H1 (cell line): ENCODE data around the gene YWHAE. TPM values are rescaled to one million over a fixed set of nuclear protein-coding genes. Genes with fewer than 3 reads are reported as not detected.

Source experiments
- CTCF ChIA-PET: fragments of 300-600 bp; sonication (Branson Sonifier 250); formaldehyde crosslinking; loops from one replicate; lab custom pipeline; 2021; ENCODE audit not compliant: partially characterized antibody; lab: Charles Lee
- POLR2A ChIA-PET: fragments of 300-600 bp; sonication (Branson Sonifier 250); formaldehyde crosslinking; loops from one replicate; lab custom pipeline; 2021; ENCODE audit warnings: inconsistent platforms; ENCODE audit not compliant: partially characterized antibody; lab: Charles Lee
- DNase-seq, 2 experiments: peaks; one replicate each; pipeline versions ENCODE4 v3.0.0 to v3.0.0-alpha.2; 2010 to 2022; ENCODE audit warnings: low spot score in 2 of 2, low read depth in 1 of 2, mixed read lengths in 1 of 2
- FAIRE-seq: peaks from 2 replicates; lab custom pipeline; 2011; peaks lifted over from hg19 to GRCh38; lab: Jason Lieb, UNC
- H2AFZ ChIP-seq: 2 replicates; pipeline ENCODE4 v1.8.1; 2012; ENCODE audit warnings: low read length, inconsistent platforms
- H2AK5ac ChIP-seq: 2 replicates; pipeline ENCODE4 v1.6.1; 2013; ENCODE audit warnings: low read depth, low read length
- H2BK120ac ChIP-seq: replicated peaks from 2 replicates; pipeline ENCODE3; 2013; ENCODE audit warnings: low read depth, low read length, inconsistent platforms
- H2BK12ac ChIP-seq: 2 replicates; pipeline ENCODE4 v1.6.1; 2013; ENCODE audit warnings: low read depth, low read length
- H2BK15ac ChIP-seq: 2 replicates; pipeline ENCODE4 v1.6.1; 2013; ENCODE audit warnings: low read length
- H2BK20ac ChIP-seq: 2 replicates; pipeline ENCODE4 v1.6.1; 2013; ENCODE audit warnings: low read length
- H2BK5ac ChIP-seq: 2 replicates; pipeline ENCODE4 v1.6.1; 2013; ENCODE audit warnings: low read depth, low read length
- H3K14ac ChIP-seq: 2 replicates; pipeline ENCODE4 v1.6.1; 2013; ENCODE audit warnings: inconsistent platforms; ENCODE audit not compliant: insufficient read length
- H3K18ac ChIP-seq: 2 replicates; pipeline ENCODE4 v1.6.1; 2013; ENCODE audit warnings: low read length; ENCODE audit errors: extremely low read depth
- H3K23ac ChIP-seq: 2 replicates; pipeline ENCODE4 v1.6.1; 2013; ENCODE audit warnings: inconsistent platforms; ENCODE audit not compliant: insufficient read length
- H3K23me2 ChIP-seq: 2 replicates; pipeline ENCODE4 v1.6.1; 2013; ENCODE audit warnings: low read depth, low read length
- H3K27ac ChIP-seq: 2 replicates; pipeline ENCODE4 v1.6.1; 2011; ENCODE audit warnings: low read depth, low read length, inconsistent platforms
- H3K27me3 ChIP-seq, 4 experiments: replicated peaks in 1 of 4; 1 replicate in 1 of 4; 2 replicates in 3 of 4; pipeline versions ENCODE4 v1.6.1 to v1.8.1; 2011 to 2013; ENCODE audit warnings: low read length in 3 of 4, mild to moderate bottlenecking in 3 of 4, inconsistent platforms in 2 of 4, mixed read lengths in 2 of 4, moderate library complexity in 1 of 4; ENCODE audit not compliant: control insufficient read depth in 3 of 4, insufficient read depth in 3 of 4; ENCODE audit errors: extremely low read depth in 1 of 4
- H3K36me3 ChIP-seq, 4 experiments: 2 replicates each; pipeline versions ENCODE4 v1.6.1 to v1.8.1; 2011 to 2013; ENCODE audit warnings: mild to moderate bottlenecking in 4 of 4, low read length in 3 of 4, moderate library complexity in 2 of 4, control low read depth in 1 of 4, inconsistent platforms in 1 of 4; ENCODE audit not compliant: insufficient read depth in 4 of 4, control insufficient read depth in 2 of 4
- H3K4ac ChIP-seq: replicated peaks from 2 replicates; pipeline ENCODE3; 2013; ENCODE audit warnings: low read length, low read depth, mixed read lengths, inconsistent platforms; ENCODE audit not compliant: insufficient read length
- H3K4me1 ChIP-seq, 4 experiments: replicated peaks in 1 of 4; 1 replicate in 1 of 4; 2 replicates in 3 of 4; pipeline versions ENCODE4 v1.6.1 to v1.8.1; 2011 to 2013; ENCODE audit warnings: low read length in 3 of 4, inconsistent platforms in 2 of 4, mixed read lengths in 1 of 4; ENCODE audit not compliant: insufficient read depth in 4 of 4, control insufficient read depth in 3 of 4
- H3K4me2 ChIP-seq, 2 experiments: 2 replicates each; pipeline versions ENCODE4 v1.6.1 to v1.8.1; 2011 to 2013; ENCODE audit warnings: low read depth in 2 of 2, low read length in 2 of 2, control low read depth in 1 of 2, inconsistent platforms in 1 of 2, mild to moderate bottlenecking in 1 of 2; ENCODE audit not compliant: insufficient read depth in 1 of 2
- H3K4me3 ChIP-seq, 4 experiments: fragments of 200-600, 300-600 bp in 1 of 4; sonication (generic), shearing (Covaris generic), sonication (Bioruptor Twin) in 1 of 4; 2 replicates each; pipeline versions ENCODE4 v1.5.1 to v1.8.1; 2011 to 2016; ENCODE audit warnings: low read length in 4 of 4, low read depth in 3 of 4, control low read depth in 2 of 4, inconsistent platforms in 2 of 4, mild to moderate bottlenecking in 2 of 4, mixed read lengths in 1 of 4, moderate library complexity in 1 of 4; ENCODE audit not compliant: insufficient read depth in 2 of 4; ENCODE audit errors: extremely low read depth in 1 of 4
- H3K56ac ChIP-seq: replicated peaks from 2 replicates; pipeline ENCODE3; 2013; ENCODE audit warnings: low read depth, mild to moderate bottlenecking, mixed read lengths, low read length, inconsistent platforms; ENCODE audit not compliant: insufficient read length
- H3K79me1 ChIP-seq: 2 replicates; pipeline ENCODE4 v1.6.1; 2013; ENCODE audit warnings: low read depth, low read length, control low read depth
- H3K79me2 ChIP-seq, 2 experiments: 2 replicates each; pipeline versions ENCODE4 v1.6.1 to v1.8.1; 2012 to 2013; ENCODE audit warnings: low read length in 2 of 2, mild to moderate bottlenecking in 2 of 2, inconsistent platforms in 1 of 2; ENCODE audit not compliant: insufficient read depth in 2 of 2, control insufficient read depth in 1 of 2
- H3K9ac ChIP-seq, 4 experiments: replicated peaks in 1 of 4; 1 replicate in 1 of 4; 2 replicates in 3 of 4; pipeline versions ENCODE4 v1.6.1 to v1.8.1; 2011 to 2013; ENCODE audit warnings: low read depth in 3 of 4, low read length in 3 of 4, control low read depth in 2 of 4, mild to moderate bottlenecking in 2 of 4, moderate library complexity in 2 of 4, inconsistent platforms in 1 of 4; ENCODE audit errors: extremely low read depth in 1 of 4
- H3K9me3 ChIP-seq, 2 experiments: 2 replicates each; pipeline versions ENCODE4 v1.6.1 to v1.8.1; 2012 to 2013; ENCODE audit warnings: mild to moderate bottlenecking in 2 of 2, moderate library complexity in 2 of 2, control low read depth in 1 of 2, inconsistent platforms in 1 of 2, low read depth in 1 of 2, low read length in 1 of 2, mixed read lengths in 1 of 2; ENCODE audit not compliant: insufficient read depth in 2 of 2
- H4K20me1 ChIP-seq, 2 experiments: replicated peaks in 1 of 2; 2 replicates each; pipeline versions ENCODE3 to v1.8.1; 2011 to 2013; ENCODE audit warnings: inconsistent platforms in 2 of 2, low read length in 2 of 2, mild to moderate bottlenecking in 1 of 2; ENCODE audit not compliant: insufficient read depth in 2 of 2, control insufficient read depth in 1 of 2
- H4K5ac ChIP-seq: 2 replicates; pipeline ENCODE4 v1.6.1; 2013; ENCODE audit warnings: low read length, low read depth, mixed read lengths, inconsistent platforms; ENCODE audit not compliant: insufficient read length
- H4K8ac ChIP-seq: 2 replicates; pipeline ENCODE4 v1.8.0; 2013; ENCODE audit warnings: mild to moderate bottlenecking, moderate library complexity, low read length, inconsistent platforms; ENCODE audit not compliant: insufficient read depth; ENCODE audit errors: extremely low read depth
- H4K91ac ChIP-seq: replicated peaks from 2 replicates; pipeline ENCODE3; 2013; ENCODE audit warnings: low read length, mixed read lengths, inconsistent platforms; ENCODE audit not compliant: insufficient read length
- YY1 ChIP-seq: IDR thresholded peaks from 2 replicates; pipeline ENCODE4 v1.6.1; 2011; ENCODE audit warnings: low read depth, mild to moderate bottlenecking, low read length
- WGBS, 2 experiments: shearing (Covaris generic) in 1 of 2; methylation state at CpG; one replicate each; pipeline versions ENCODE4 v1.1.6 to v1.1.7; 2013 to 2015; ENCODE audit warnings: low lambda C conversion rate in 2 of 2, mixed read lengths in 2 of 2, inconsistent platforms in 1 of 2, low coverage in 1 of 2, missing lambda C conversion rate in 1 of 2; ENCODE audit not compliant: insufficient replicate concordance in 2 of 2, insufficient coverage in 1 of 2, insufficient read length in 1 of 2; ENCODE audit errors: extremely low coverage in 1 of 2, missing lambda C conversion rate in 1 of 2; 5-methylcytosine and 5-hydroxymethylcytosine counted together
- polyA plus RNA-seq, 7 experiments: library from polyadenylated mRNA; depleted of rRNA in 3 of 7; stranded (reverse) in 5 of 7; unstranded in 2 of 7; fragments of >200 nt in 5 of 7; fragments of 200-250 nt in 2 of 7; gene quantifications; 1 replicate in 5 of 7; 2 replicates in 1 of 7; 4 replicates in 1 of 7; pipeline versions ENCODE4 v1.2.1 to v1.2.3, GENCODE V29; 2011 to 2013; ENCODE audit warnings: missing spikeins in 2 of 7, mixed read lengths in 2 of 7
- total RNA-seq: library from RNA; stranded (reverse); fragmentation: NEBNext Ultra II Directional; extraction: Animal tissue kit (Norgen Biotek cat#: 25700); gene quantifications from 2 replicates; pipeline ENCODE4 v1.2.1, GENCODE V29; 2021
- TF ChIP-seq, protein P1 (sequence below), 3 experiments: IDR thresholded peaks; 1 replicate in 2 of 3; 2 replicates in 1 of 3; pipeline versions ENCODE4 v1.5.1 to v1.6.1; 2011; ENCODE audit warnings: low read length in 3 of 3, mild to moderate bottlenecking in 3 of 3, inconsistent platforms in 2 of 3, low read depth in 1 of 3, moderate library complexity in 1 of 3; ENCODE audit not compliant: insufficient read depth in 1 of 3; ENCODE audit errors: control extremely low read depth in 1 of 3

Gene YWHAE
- total and polyA plus RNA-seq, 2 of the 8 experiments (the other 6 are each of a cell fraction or from before 2014, with no cell fraction given) = 559 to 1,186 TPM

DNA sequence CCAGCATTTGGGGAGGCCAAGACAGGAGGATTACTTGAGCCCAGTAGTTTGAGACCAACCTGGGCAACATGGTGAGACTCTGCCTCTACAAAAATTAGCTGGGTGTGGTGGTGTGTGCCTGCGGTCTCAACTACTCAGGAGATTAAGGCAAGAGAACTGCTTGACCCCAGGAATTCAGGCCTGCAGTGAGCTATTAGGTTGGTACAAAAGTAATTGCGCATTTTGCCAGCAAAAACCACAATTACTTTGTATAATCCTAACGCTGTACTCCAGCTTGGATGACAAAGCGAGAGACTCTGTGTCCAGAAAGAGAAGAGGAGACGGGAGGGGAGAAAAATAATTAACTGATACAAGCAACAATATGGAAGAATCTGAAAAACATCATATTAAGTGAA is 32.7 kb downstream of the YWHAE start:
- H3K9ac ChIP-seq = no peak overlapping the region
- peak overlapping the region in 1 of 2 experiments; percentile 15; a peak in 1 of 4 replicates for H3K4me2 ChIP-seq
- no peak overlapping the region for H2BK5ac ChIP-seq
- TF ChIP-seq, protein P1, sequence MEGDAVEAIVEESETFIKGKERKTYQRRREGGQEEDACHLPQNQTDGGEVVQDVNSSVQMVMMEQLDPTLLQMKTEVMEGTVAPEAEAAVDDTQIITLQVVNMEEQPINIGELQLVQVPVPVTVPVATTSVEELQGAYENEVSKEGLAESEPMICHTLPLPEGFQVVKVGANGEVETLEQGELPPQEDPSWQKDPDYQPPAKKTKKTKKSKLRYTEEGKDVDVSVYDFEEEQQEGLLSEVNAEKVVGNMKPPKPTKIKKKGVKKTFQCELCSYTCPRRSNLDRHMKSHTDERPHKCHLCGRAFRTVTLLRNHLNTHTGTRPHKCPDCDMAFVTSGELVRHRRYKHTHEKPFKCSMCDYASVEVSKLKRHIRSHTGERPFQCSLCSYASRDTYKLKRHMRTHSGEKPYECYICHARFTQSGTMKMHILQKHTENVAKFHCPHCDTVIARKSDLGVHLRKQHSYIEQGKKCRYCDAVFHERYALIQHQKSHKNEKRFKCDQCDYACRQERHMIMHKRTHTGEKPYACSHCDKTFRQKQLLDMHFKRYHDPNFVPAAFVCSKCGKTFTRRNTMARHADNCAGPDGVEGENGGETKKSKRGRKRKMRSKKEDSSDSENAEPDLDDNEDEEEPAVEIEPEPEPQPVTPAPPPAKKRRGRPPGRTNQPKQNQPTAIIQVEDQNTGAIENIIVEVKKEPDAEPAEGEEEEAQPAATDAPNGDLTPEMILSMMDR (IDR thresholded peaks at IDR 0.05; ENCODE audit: control extremely low read depth in 1 of 3, insufficient read depth in 1 of 3, low read depth in 1 of 3, low read length in 3 of 3) = no peak
- TF ChIP-seq YY1 = no peak
- no peak overlapping the region for H4K91ac ChIP-seq
- H2BK120ac ChIP-seq = no peak overlapping the region
- FAIRE-seq = no peak
- H2BK20ac ChIP-seq = no peak overlapping the region
- no peak overlapping the region for H3K14ac ChIP-seq
- H3K4ac ChIP-seq = no peak overlapping the region
- H3K9me3 ChIP-seq = no peaks in the 10 kb centered on the region
- H3K27ac ChIP-seq = no peak overlapping the region
- H3K79me2 ChIP-seq = peaks cover 36 to 96% of the 10 kb centered on the region in 2 experiments
- DNase-seq = no peak
- H3K4me3 ChIP-seq = no peak overlapping the region
- ChIA-PET CTCF (interaction anchor here (0.7 to 2.6 kb wide), 12 partner anchors 9 to 166 kb away, joined by 3 to 34 read pairs (median 4); partner anchors contain the start of gene INPP5K), POLR2A (interaction anchor here (0.9 to 3.6 kb wide), 5 partner anchors 10 to 32 kb away, joined by 3 to 22 read pairs (median 8); partner anchors contain the start of gene YWHAE)
- no peak overlapping the region for H3K18ac ChIP-seq
- peaks cover 14% of the 10 kb centered on the region; the same call in 1 of the 2 replicates for H3K79me1 ChIP-seq
- no peak overlapping the region for H4K8ac ChIP-seq
- H3K56ac ChIP-seq = no peak overlapping the region
- no peak overlapping the region for H2AK5ac ChIP-seq
- 89% methylated on average over 5 of the region's 5 CpGs; no CpG with 5 or more reads in 1 of the 2 experiments for WGBS, 2 experiments
- H4K20me1 ChIP-seq = peaks cover 28 to 35% of the 10 kb centered on the region in 2 experiments
- H2BK12ac ChIP-seq = no peak overlapping the region
- H3K23me2 ChIP-seq = no peaks in the 10 kb centered on the region
- H2AFZ ChIP-seq = no peak overlapping the region
- no peaks in the 10 kb centered on the region for H3K27me3 ChIP-seq
- H4K5ac ChIP-seq = no peak overlapping the region
- H3K36me3 ChIP-seq = peaks cover 8 to 25% (median 15%) of the 10 kb centered on the region in 4 experiments
- H3K4me1 ChIP-seq = peaks cover 0 to 12% (median 3%) of the 10 kb centered on the region in 4 experiments; a peak in 3 of 7 replicates
- H3K23ac ChIP-seq = no peak overlapping the region
- no peak overlapping the region for H2BK15ac ChIP-seq
